MCF 10A (cell line): Measurements from ENCODE around the gene TERB2. TPM values are rescaled to one million over a fixed set of nuclear protein-coding genes. Genes with fewer than 3 reads are reported as not detected.

ENCODE experiments used
- BruUV-seq: library from RNA; stranded (reverse); fragments of 400-500 nt; replicated peaks from 2 replicates; lab custom pipeline; 2021; lab: Mats Ljungman, UMichigan
- CTCF ChIA-PET: fragments of 300-600 bp; sonication (Branson Sonifier 250); formaldehyde crosslinking; extraction: SDS; loops from one replicate; lab custom pipeline; 2021; ENCODE audit warnings: antibody characterized with exemption, inconsistent platforms; lab: Yijun Ruan, JAX
- POLR2A ChIA-PET: fragments of 300-600, 350-650 bp; sonication (Branson Sonifier 250); formaldehyde crosslinking; extraction: SDS; loops from one replicate; lab custom pipeline; 2020; ENCODE audit warnings: antibody characterized with exemption, inconsistent platforms; lab: Yijun Ruan, JAX
- DNase-seq: peaks from one replicate; pipeline ENCODE4 v3.0.0-alpha.2; 2018; ENCODE audit not compliant: unreplicated experiment
- H3K27ac Mint-ChIP-seq: one replicate; pipeline ENCODE4 v1.8.0; 2022; ENCODE audit warnings: mild to moderate bottlenecking, low read depth, mixed read lengths; ENCODE audit not compliant: unreplicated experiment
- H3K27me3 Mint-ChIP-seq: one replicate; pipeline ENCODE4 v1.8.0; 2022; ENCODE audit warnings: mixed read lengths; ENCODE audit not compliant: insufficient read depth, unreplicated experiment
- H3K36me3 Mint-ChIP-seq: one replicate; pipeline ENCODE4 v1.8.0; 2022; ENCODE audit warnings: mild to moderate bottlenecking, moderate library complexity, mixed read lengths; ENCODE audit not compliant: insufficient read depth, unreplicated experiment
- H3K4me1 Mint-ChIP-seq: one replicate; pipeline ENCODE4 v1.8.0; 2022; ENCODE audit warnings: mixed read lengths; ENCODE audit not compliant: insufficient read depth, unreplicated experiment
- H3K4me3 Mint-ChIP-seq: one replicate; pipeline ENCODE4 v1.8.0; 2022; ENCODE audit warnings: mild to moderate bottlenecking, moderate library complexity, mixed read lengths; ENCODE audit not compliant: unreplicated experiment
- H3K9me3 Mint-ChIP-seq: one replicate; pipeline ENCODE4 v1.8.0; 2022; ENCODE audit warnings: mixed read lengths; ENCODE audit not compliant: unreplicated experiment
- intact Hi-C: fragments of 100-400 bp; cut with micrococcal nuclease; formaldehyde crosslinking; loops from 2 replicates; pipeline ENCODE4 v1.14.1; 2022
- total RNA-seq: library from RNA; stranded (reverse); gene quantifications from 2 replicates; pipeline ENCODE4 v1.2.3, GENCODE V29; 2022
- TF ChIP-seq, protein P1 (sequence below): fragments of 200-600 bp; IDR thresholded peaks from one replicate; pipeline ENCODE4 v1.8.0; 2022; ENCODE audit warnings: antibody characterized with exemption, mild to moderate bottlenecking; ENCODE audit not compliant: unreplicated experiment

TERB2 gene
- total RNA-seq, 1 experiment from 2014 or later, result not detected

- BruUV-seq, result no TSS peak
- H3K27me3 Mint-ChIP-seq, result no peaks in the 10 kb centered on the region
- DNase-seq, result no peak
- no peaks in the 10 kb centered on the region for H3K9me3 Mint-ChIP-seq
- intact Hi-C loops, result no loop called here
- TF ChIP-seq, protein P1, sequence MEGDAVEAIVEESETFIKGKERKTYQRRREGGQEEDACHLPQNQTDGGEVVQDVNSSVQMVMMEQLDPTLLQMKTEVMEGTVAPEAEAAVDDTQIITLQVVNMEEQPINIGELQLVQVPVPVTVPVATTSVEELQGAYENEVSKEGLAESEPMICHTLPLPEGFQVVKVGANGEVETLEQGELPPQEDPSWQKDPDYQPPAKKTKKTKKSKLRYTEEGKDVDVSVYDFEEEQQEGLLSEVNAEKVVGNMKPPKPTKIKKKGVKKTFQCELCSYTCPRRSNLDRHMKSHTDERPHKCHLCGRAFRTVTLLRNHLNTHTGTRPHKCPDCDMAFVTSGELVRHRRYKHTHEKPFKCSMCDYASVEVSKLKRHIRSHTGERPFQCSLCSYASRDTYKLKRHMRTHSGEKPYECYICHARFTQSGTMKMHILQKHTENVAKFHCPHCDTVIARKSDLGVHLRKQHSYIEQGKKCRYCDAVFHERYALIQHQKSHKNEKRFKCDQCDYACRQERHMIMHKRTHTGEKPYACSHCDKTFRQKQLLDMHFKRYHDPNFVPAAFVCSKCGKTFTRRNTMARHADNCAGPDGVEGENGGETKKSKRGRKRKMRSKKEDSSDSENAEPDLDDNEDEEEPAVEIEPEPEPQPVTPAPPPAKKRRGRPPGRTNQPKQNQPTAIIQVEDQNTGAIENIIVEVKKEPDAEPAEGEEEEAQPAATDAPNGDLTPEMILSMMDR, result no peak
- H3K27ac Mint-ChIP-seq, result no peak overlapping the region
- ChIA-PET POLR2A (no interaction called here), CTCF (no interaction called here)
- H3K36me3 Mint-ChIP-seq, result peaks cover 6% of the 10 kb centered on the region
- peaks cover 11% of the 10 kb centered on the region for H3K4me1 Mint-ChIP-seq
- H3K4me3 Mint-ChIP-seq, result no peak overlapping the region
Measured at GRCh38 chr15:45026651-45027190, 70.2 kb downstream of the TERB2 start.

DNA sequence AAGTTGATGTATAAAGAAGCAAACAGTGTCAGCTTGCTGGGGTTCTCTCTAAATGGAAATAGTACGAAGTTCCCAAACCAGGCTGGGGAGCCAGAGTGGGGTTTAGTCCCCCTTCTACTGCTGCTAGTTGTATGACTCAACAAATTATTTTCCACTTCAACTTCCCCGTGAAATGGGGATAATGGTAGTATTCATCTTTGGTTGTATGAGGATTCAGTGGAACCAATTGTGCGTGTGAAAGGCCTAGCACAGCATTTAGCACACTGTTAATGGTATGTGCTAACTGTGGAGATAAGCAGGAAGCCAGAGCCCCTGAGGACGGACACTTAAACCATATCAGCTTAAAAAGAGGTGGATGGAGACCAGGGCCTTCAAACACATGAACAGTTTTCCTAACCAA is 70.7 kb downstream of the TERB2 start:
- Mint-ChIP-seq H3K36me3 (peaks cover 6% of the 10 kb centered on the region), H3K9me3 (no peaks in the 10 kb centered on the region), H3K27ac (no peak overlapping the region), H3K4me3 (no peak overlapping the region), H3K27me3 (no peaks in the 10 kb centered on the region), H3K4me1 (peaks cover 11% of the 10 kb centered on the region)
- BruUV-seq, result no TSS peak
- TF ChIP-seq, protein P1, result no peak
- CTCF ChIA-PET, result no interaction called here
- DNase-seq, result no peak
- intact Hi-C loops, result no loop called here
- POLR2A ChIA-PET, result no interaction called here

Other genes with a start within 250 kb of the TERB2 start
- gene PATL2, start 245.4 kb upstream of the TERB2 start, total RNA-seq, result 0.16 and 0.71 TPM in 2 replicates
- gene B2M, start 245.2 kb upstream of the TERB2 start, total RNA-seq, result 605 and 755 TPM in 2 replicates
- gene TRIM69, start 220.2 kb upstream of the TERB2 start, total RNA-seq, result 8.2 and 12.2 TPM in 2 replicates
- 14.7 and 27.7 TPM in 2 replicates for gene SORD, start 66.5 kb downstream of the TERB2 start, total RNA-seq
- gene DUOX2, start 157.5 kb downstream of the TERB2 start, total RNA-seq, result 0.10 and 0.30 TPM in 2 replicates
- gene DUOXA2, start 157.6 kb downstream of the TERB2 start, total RNA-seq, result not detected in 2 replicates
- gene DUOXA1, start 173.2 kb downstream of the TERB2 start, total RNA-seq, result 1.3 and 3.0 TPM in 2 replicates
- gene DUOX1, start 173.3 kb downstream of the TERB2 start, total RNA-seq, result 15.1 and 16.9 TPM in 2 replicates
- gene SHF, start 231.3 kb downstream of the TERB2 start, total RNA-seq, result 0.34 and 0.44 TPM in 2 replicates